Gastroesophageal sphincter (tissue), 3 donors: ENCODE results near the gene CD247.

Experiments
- POLR2A ChIP-seq, 2 donors: fragments of 450-650 bp; IDR thresholded peaks; one replicate each; pipeline ENCODE4 v1.6.1; 2017; ENCODE audit warnings: antibody characterized with exemption in 2 of 2, mild to moderate bottlenecking in 2 of 2, moderate library complexity in 1 of 2
- POLR2AphosphoS5 ChIP-seq: sonication (generic); formaldehyde crosslinking; IDR thresholded peaks from one replicate; pipeline ENCODE4 v1.6.1; 2017; ENCODE audit warnings: antibody characterized with exemption
- TF ChIP-seq, protein P1 (sequence below), 4 experiments: fragments of 200-600 bp in 2 of 4; fragments of 450-650 bp in 2 of 4; sonication (generic) in 1 of 4; IDR thresholded peaks; one replicate each; pipeline ENCODE4 v1.5.1; 2017 to 2019; ENCODE audit warnings: antibody characterized with exemption in 4 of 4, mild to moderate bottlenecking in 2 of 4, moderate library complexity in 2 of 4

DNA sequence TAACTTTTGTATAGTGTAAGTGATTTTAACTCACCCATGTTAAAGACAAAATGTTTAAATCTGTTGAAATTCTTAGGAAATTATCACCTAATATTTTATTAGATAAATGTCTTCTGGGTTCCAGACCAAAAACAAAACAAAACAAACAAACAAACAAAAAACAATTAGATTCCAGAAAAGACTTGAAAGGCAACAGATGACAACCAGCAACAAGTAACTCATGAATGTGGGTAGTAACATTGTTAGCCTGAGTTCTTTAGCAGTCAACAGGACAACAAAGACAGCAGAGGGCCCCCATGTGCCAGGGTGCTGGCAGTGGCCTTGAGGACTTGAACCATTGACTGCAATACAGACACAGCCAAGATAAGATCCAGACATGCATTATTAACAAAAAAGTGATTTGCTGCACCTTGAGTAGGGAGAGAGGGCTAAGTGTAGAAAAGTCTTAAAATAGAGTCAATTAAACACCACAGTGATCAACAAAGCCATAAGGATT lies 2.4 kb upstream of the CD247 start:
- TF ChIP-seq, protein P1, sequence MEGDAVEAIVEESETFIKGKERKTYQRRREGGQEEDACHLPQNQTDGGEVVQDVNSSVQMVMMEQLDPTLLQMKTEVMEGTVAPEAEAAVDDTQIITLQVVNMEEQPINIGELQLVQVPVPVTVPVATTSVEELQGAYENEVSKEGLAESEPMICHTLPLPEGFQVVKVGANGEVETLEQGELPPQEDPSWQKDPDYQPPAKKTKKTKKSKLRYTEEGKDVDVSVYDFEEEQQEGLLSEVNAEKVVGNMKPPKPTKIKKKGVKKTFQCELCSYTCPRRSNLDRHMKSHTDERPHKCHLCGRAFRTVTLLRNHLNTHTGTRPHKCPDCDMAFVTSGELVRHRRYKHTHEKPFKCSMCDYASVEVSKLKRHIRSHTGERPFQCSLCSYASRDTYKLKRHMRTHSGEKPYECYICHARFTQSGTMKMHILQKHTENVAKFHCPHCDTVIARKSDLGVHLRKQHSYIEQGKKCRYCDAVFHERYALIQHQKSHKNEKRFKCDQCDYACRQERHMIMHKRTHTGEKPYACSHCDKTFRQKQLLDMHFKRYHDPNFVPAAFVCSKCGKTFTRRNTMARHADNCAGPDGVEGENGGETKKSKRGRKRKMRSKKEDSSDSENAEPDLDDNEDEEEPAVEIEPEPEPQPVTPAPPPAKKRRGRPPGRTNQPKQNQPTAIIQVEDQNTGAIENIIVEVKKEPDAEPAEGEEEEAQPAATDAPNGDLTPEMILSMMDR (IDR thresholded peaks at IDR 0.05) = no peak
- TF ChIP-seq POLR2AphosphoS5 (no peak), POLR2A (IDR thresholded peaks at IDR 0.05) (no peak)
